Spleen (tissue), 7 donors: ENCODE data around the gene BACH2.
A peak's percentile ranks its signal among the peaks of the same experiment; 100 is the strongest.

ENCODE experiments used
- POLR2A ChIP-seq, 3 donors: fragments of 450-650 bp; IDR thresholded peaks; one replicate each; pipeline ENCODE4 v1.5.1; 2017; ENCODE audit warnings: antibody characterized with exemption in 3 of 3, mild to moderate bottlenecking in 1 of 3
- POLR2AphosphoS5 ChIP-seq, 3 donors: sonication (generic); formaldehyde crosslinking; IDR thresholded peaks; one replicate each; pipeline ENCODE4 v1.5.1; 2017; ENCODE audit warnings: antibody characterized with exemption in 3 of 3
- TF ChIP-seq, protein P1 (sequence below), 11 experiments: fragments of 200-600 bp in 7 of 11; fragments of 450-650 bp in 4 of 11; sonication (generic) in 4 of 11; IDR thresholded peaks in 8 of 11; conservative IDR thresholded peaks in 3 of 11; 1 replicate in 7 of 11; 2 replicates in 4 of 11; pipeline versions ENCODE4 v1.4.0 to v1.8.0; 2016 to 2021; ENCODE audit warnings: antibody characterized with exemption in 11 of 11, inconsistent platforms in 4 of 11, mild to moderate bottlenecking in 1 of 11
- donor health status: DM: no; HTN: no; CAD: no; lungs with moderate emphysema.
- donor health status: DM: no; HTN: no; CAD: no.
- donor health status: DM: no; HTN: no; CAD: no.

DNA sequence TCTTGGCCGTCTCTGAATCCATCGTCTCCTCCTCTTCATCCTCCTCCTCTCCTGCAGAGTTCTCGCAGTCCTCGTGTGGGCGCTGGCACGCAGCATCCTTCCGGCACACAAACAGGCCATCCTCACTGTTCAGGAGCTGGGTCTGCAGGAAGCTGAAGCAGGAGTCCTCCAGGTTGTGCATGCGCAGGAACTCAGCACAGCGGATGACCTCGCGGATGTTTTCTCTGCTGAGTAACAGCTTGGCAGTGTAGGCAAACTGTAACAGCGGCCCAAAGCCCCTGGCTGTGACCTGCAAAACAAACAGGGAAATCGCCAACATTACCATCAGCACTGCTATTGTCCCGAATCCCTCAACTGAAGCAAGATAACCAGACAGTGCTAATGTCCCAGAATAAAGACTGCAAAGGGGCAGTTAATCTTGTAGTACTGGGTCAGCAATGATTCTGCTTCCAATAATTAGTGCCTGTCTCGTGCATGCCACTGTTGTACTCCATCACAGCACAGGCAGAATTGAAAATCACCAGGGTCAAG, 345.0 kb downstream of the BACH2 start:
- TF ChIP-seq, protein P1, sequence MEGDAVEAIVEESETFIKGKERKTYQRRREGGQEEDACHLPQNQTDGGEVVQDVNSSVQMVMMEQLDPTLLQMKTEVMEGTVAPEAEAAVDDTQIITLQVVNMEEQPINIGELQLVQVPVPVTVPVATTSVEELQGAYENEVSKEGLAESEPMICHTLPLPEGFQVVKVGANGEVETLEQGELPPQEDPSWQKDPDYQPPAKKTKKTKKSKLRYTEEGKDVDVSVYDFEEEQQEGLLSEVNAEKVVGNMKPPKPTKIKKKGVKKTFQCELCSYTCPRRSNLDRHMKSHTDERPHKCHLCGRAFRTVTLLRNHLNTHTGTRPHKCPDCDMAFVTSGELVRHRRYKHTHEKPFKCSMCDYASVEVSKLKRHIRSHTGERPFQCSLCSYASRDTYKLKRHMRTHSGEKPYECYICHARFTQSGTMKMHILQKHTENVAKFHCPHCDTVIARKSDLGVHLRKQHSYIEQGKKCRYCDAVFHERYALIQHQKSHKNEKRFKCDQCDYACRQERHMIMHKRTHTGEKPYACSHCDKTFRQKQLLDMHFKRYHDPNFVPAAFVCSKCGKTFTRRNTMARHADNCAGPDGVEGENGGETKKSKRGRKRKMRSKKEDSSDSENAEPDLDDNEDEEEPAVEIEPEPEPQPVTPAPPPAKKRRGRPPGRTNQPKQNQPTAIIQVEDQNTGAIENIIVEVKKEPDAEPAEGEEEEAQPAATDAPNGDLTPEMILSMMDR (IDR thresholded peaks at IDR 0.05 in 8 of 11, conservative IDR thresholded peaks at IDR 0.05 in 3 of 11), result no peak
- no peak for TF ChIP-seq POLR2A (IDR thresholded peaks at IDR 0.05)
- TF ChIP-seq POLR2AphosphoS5 (IDR thresholded peaks at IDR 0.05), result peak in 1 of 3 donors; percentile 48
